ENCODE measurements around the gene LDAH.

Gene LDAH

DNA sequence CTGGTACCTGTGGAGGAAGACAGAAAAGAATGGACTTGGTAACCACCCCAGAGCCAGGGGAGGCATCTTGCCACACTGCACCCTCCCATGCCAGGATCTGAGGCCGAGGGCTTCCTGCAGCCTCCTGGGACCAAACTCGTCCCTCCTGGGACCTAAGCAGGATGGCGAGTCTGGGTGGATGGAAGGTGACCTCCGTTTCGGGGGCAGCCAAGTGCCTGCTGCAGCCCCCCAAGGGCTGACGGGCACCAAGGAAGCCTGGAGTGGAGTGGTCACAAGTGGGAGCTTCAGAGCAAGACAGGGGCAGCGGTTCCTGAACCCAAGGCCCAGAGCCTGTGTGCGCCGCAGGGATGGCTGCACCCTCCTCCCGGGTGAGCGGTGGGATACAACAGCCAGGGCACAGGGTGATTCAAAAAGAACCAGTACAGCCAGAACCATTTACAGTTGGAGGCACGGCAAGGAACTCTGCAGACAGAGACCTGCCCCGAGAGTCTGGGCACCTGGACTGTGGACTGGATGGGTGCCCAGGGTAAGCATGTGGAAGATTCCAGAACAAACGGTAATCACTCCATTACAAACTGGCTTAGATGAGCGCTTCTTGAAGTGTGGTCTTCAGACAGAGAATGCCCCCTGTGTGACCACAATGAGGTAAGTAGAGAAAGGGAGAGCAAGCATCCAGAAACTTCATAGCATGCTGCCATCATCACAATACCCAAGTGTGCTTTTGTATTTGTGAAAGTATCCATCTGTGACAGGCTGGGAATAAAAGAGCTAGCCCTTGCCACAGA is 184.1 kb downstream of the LDAH start:
- Mint-ChIP-seq H3K27ac (no peak overlapping the region), H3K27me3 (no peaks in the 10 kb centered on the region), H3K4me1 (peaks cover 3% of the 10 kb centered on the region), H3K9me3 (no peaks in the 10 kb centered on the region), H3K4me3 (no peak overlapping the region), H3K36me3 (peaks cover 2% of the 10 kb centered on the region)
- CTCF ChIA-PET, result interaction anchor here (1.2 to 6.2 kb wide), 4 partner anchors 12 to 228 kb away, joined by 3 to 65 read pairs (median 17); partner anchors contain the start of gene HS1BP3
- DNase-seq, result no peak

DNA sequence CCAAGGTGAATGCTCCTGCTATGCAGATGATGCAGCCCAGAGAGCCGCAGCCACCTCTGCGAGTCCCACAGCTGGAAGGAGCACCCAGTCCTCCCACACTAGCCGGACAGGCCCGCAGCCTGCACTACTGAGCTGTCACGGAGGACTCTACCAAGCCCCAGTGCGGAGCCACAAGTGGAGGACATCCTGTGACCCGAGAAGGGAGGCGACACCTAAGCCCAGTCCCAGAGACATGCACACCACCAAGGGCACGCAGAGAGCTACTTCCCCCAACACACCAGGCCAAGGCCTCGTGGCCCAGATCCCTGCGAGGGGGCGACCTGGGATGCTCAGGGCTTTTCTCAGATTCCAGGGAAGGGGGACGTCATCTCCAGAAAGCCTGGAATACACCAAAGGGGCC is 184.9 kb downstream of the LDAH start:
- peaks cover 4% of the 10 kb centered on the region for H3K4me1 Mint-ChIP-seq
- peaks cover 2% of the 10 kb centered on the region for H3K36me3 Mint-ChIP-seq
- CTCF ChIA-PET, result interaction anchor here (1.2 kb wide), 2 partner anchors 11 to 194 kb away, joined by 3 to 4 read pairs; no protein-coding TSS in a partner anchor
- no peaks in the 10 kb centered on the region for H3K27me3 Mint-ChIP-seq
- H3K9me3 Mint-ChIP-seq, result no peaks in the 10 kb centered on the region
- H3K4me3 Mint-ChIP-seq, result no peak overlapping the region
- H3K27ac Mint-ChIP-seq, result no peak overlapping the region
- DNase-seq, result no peak

- CTCF ChIA-PET, result interaction anchor here (1.2 kb wide), 2 partner anchors 12 to 193 kb away, joined by 3 to 4 read pairs; no protein-coding TSS in a partner anchor
- Mint-ChIP-seq H3K9me3 (no peaks in the 10 kb centered on the region), H3K4me1 (peaks cover 4% of the 10 kb centered on the region), H3K27me3 (no peaks in the 10 kb centered on the region), H3K36me3 (peaks cover 2% of the 10 kb centered on the region), H3K4me3 (no peak overlapping the region), H3K27ac (no peak overlapping the region)
- DNase-seq, result no peak
These were observed 185.8 kb downstream of the LDAH start for GRCh38 chr2:20637147-20637546.

DNA sequence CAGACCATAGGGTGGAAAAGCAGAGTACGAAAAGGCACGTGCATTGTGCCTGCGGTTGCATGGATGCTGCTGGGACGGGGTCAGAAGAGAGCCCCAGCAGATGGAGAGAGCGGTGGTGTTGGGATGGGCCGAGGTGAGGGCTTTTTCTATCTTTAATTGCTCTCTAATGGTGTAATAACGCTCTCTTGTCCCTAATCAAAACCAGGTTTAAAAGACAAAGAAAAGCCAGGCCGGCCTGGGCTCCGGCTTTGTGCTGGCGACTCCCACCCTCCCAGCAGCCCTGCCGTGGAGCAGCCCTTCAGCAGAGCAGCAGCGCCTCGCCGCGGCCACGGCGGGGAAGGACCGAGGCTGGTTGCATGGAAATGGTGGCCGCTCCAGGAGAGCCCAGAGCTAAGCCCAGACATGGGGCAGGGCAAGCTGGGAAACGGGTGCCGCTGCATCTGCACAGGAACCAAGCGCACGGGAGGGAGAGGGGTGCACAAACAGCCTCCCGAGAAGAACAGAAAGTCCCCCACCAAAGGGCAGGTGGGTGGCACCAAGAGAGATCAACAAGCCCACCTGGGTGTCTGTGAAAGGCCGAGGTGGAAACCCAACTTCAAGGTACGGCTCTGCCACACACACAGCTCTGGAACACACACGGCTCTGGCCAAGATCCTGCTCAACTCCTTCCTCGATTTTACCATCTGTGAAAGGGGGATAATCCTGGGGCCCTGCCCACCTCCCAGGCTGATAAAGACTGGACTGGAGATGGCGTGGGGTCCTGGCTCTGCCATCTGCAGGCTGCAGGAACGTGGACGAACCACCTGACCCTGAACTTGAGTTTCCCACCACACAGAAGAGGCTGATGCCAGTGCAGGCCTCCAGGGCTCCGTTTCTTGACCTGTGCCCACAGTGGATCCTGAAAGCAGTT is 187.0 kb downstream of the LDAH start:
- peaks cover 4% of the 10 kb centered on the region for H3K4me1 Mint-ChIP-seq
- H3K27ac Mint-ChIP-seq, result no peak overlapping the region
- no peak overlapping the region for H3K4me3 Mint-ChIP-seq
- CTCF ChIA-PET, result interaction anchor here (0.8 to 3.2 kb wide), 9 partner anchors 15 to 224 kb away, joined by 3 to 29 read pairs (median 9); partner anchors contain the start of genes HS1BP3 and RHOB
- no peaks in the 10 kb centered on the region for H3K27me3 Mint-ChIP-seq
- DNase-seq, result peak; percentile 53
- H3K36me3 Mint-ChIP-seq, result peaks cover 2% of the 10 kb centered on the region
- H3K9me3 Mint-ChIP-seq, result no peaks in the 10 kb centered on the region

DNA sequence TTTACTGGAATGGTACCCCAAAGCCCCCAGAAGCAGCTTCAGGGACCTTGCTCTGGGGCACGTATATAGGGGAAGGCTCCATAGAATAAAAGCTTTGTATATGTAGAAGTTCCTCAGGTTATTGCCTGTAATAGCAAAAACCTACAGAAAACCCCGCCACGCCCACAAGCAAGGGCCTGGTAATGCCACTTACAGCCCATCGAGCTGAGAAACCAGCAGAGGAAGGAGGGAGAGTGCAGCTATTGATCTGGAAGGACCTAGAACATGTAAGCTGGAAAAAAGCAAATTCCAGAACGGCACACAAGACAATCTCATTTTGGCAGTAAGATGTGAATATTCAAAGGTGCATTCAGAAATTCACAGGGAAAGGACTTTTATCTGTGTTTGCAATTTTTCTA is 187.8 kb downstream of the LDAH start:
- no peak overlapping the region for H3K27ac Mint-ChIP-seq
- H3K36me3 Mint-ChIP-seq, result peaks cover 2% of the 10 kb centered on the region
- H3K9me3 Mint-ChIP-seq, result no peaks in the 10 kb centered on the region
- no peak overlapping the region for H3K4me3 Mint-ChIP-seq
- H3K4me1 Mint-ChIP-seq, result peaks cover 4% of the 10 kb centered on the region
- DNase-seq, result no peak
- CTCF ChIA-PET, result interaction anchor here (0.8 to 3.2 kb wide), 11 partner anchors 16 to 224 kb away, joined by 3 to 29 read pairs (median 5); partner anchors contain the start of genes HS1BP3 and RHOB
- no peaks in the 10 kb centered on the region for H3K27me3 Mint-ChIP-seq

- H3K36me3 Mint-ChIP-seq, result peaks cover 2% of the 10 kb centered on the region
- H3K4me3 Mint-ChIP-seq, result no peak overlapping the region
- CTCF ChIA-PET, result interaction anchor here (0.8 to 3.2 kb wide), 11 partner anchors 16 to 223 kb away, joined by 3 to 29 read pairs (median 5); partner anchors contain the start of genes HS1BP3 and RHOB
- no peak overlapping the region for H3K27ac Mint-ChIP-seq
- no peak for DNase-seq
- no peaks in the 10 kb centered on the region for H3K27me3 Mint-ChIP-seq
- no peaks in the 10 kb centered on the region for H3K9me3 Mint-ChIP-seq
- H3K4me1 Mint-ChIP-seq, result peaks cover 4% of the 10 kb centered on the region
These were observed 188.3 kb downstream of the LDAH start for GRCh38 chr2:20634507-20635112.
